K562 (cell line): ENCODE measurements around the gene APBA2. TPM values are rescaled to one million over a fixed set of nuclear protein-coding genes. Genes with fewer than 3 reads are reported as not detected.

Source experiments
- ATAC-seq: fragments of 200-7000 bp; cut with Tn5 transposase; 3 replicates; pipeline ENCODE4 v1.9.1; 2020; ENCODE audit warnings: moderate library complexity
- BruUV-seq: library from RNA; stranded (reverse); fragments of 400-500 nt; replicated peaks from 2 replicates; lab custom pipeline; 2021; lab: Mats Ljungman, UMichigan
- CTCF ChIA-PET: fragments of 300-600 bp; formaldehyde crosslinking; extraction: SDS; loops from one replicate; lab custom pipeline; 2021; ENCODE audit warnings: low intra/inter-chr PET ratio; lab: Yijun Ruan, JAX
- POLR2A ChIA-PET: fragments of 300-600, 350-650 bp; sonication (Branson Sonifier 250); formaldehyde crosslinking; extraction: SDS; loops from one replicate; lab custom pipeline; 2021; ENCODE audit warnings: antibody characterized with exemption, inconsistent platforms; lab: Yijun Ruan, JAX
- DNase-seq, 4 experiments: peaks; one replicate each; pipeline versions ENCODE4 v3.0.0 to v3.0.0-alpha.2; 2011 to 2018; ENCODE audit warnings: low spot score in 3 of 4, mixed read lengths in 3 of 4; ENCODE audit errors: extremely low read depth in 1 of 4
- FAIRE-seq: peaks from 2 replicates; lab custom pipeline; 2011; peaks lifted over from hg19 to GRCh38; lab: Jason Lieb, UNC
- H2AFZ ChIP-seq: 2 replicates; pipeline ENCODE4 v1.6.0; 2011; ENCODE audit warnings: low read depth, low read length, control low read depth, inconsistent platforms
- H3K27ac ChIP-seq: fragments of 200-600 bp; 3 replicates; pipeline ENCODE4 v1.8.0; 2011; ENCODE audit warnings: low read depth, mild to moderate bottlenecking, control low read depth, inconsistent platforms, low read length, moderate library complexity, mixed read lengths; ENCODE audit errors: extremely low read depth
- H3K27me3 ChIP-seq, 2 experiments: fragments of 300-600 bp in 1 of 2; 2 replicates in 1 of 2; 3 replicates in 1 of 2; pipeline versions ENCODE4 v1.6.0 to v1.8.0; 2011; ENCODE audit warnings: inconsistent platforms in 2 of 2, low read length in 2 of 2, mild to moderate bottlenecking in 1 of 2, mixed read lengths in 1 of 2, moderate library complexity in 1 of 2; ENCODE audit not compliant: control insufficient read depth in 2 of 2, insufficient read depth in 2 of 2
- H3K36me3 ChIP-seq: fragments of 300-600 bp; 3 replicates; pipeline ENCODE4 v1.8.0; 2011; ENCODE audit warnings: mild to moderate bottlenecking, low read length, inconsistent platforms; ENCODE audit not compliant: control insufficient read depth, insufficient read depth
- H3K4me1 ChIP-seq, 2 experiments: fragments of 200-600 bp in 1 of 2; replicated peaks in 1 of 2; 2 replicates in 1 of 2; 3 replicates in 1 of 2; pipeline versions ENCODE4 v1.5.1 to v1.8.0; 2011; ENCODE audit warnings: inconsistent platforms in 2 of 2, low read length in 2 of 2, mild to moderate bottlenecking in 1 of 2, mixed read lengths in 1 of 2, moderate library complexity in 1 of 2; ENCODE audit not compliant: control insufficient read depth in 2 of 2, insufficient read depth in 2 of 2
- H3K4me2 ChIP-seq: 2 replicates; pipeline ENCODE4 v1.6.1; 2011; ENCODE audit warnings: low read length, control low read depth, inconsistent platforms, mixed read lengths; ENCODE audit not compliant: insufficient read depth
- H3K4me3 ChIP-seq: fragments of 200-600 bp; sonication (generic), shearing (Covaris generic); 2 replicates; pipeline ENCODE4 v1.5.1; 2016; ENCODE audit warnings: control low read depth, inconsistent platforms
- H3K79me2 ChIP-seq: fragments of 200-600 bp; 3 replicates; pipeline ENCODE4 v1.8.0; 2011; ENCODE audit warnings: low read length, inconsistent platforms; ENCODE audit not compliant: control insufficient read depth, insufficient read depth
- H3K9ac ChIP-seq, 2 experiments: 2 replicates each; pipeline versions ENCODE4 v1.6.0 to v1.6.1; 2011; ENCODE audit warnings: low read depth in 2 of 2, low read length in 2 of 2, control low read depth in 1 of 2, inconsistent platforms in 1 of 2, mild to moderate bottlenecking in 1 of 2, mixed read lengths in 1 of 2; ENCODE audit not compliant: insufficient read depth in 1 of 2
- H3K9me1 ChIP-seq: one replicate; pipeline ENCODE4 v1.6.0; 2011; ENCODE audit warnings: inconsistent platforms, mild to moderate bottlenecking, low read length, moderate library complexity; ENCODE audit not compliant: control insufficient read depth, insufficient read depth
- H3K9me3 ChIP-seq: replicated peaks from 2 replicates; pipeline ENCODE4 v1.5.1; 2011; ENCODE audit warnings: low read depth, low read length, inconsistent platforms; ENCODE audit not compliant: control insufficient read depth, insufficient read depth
- H4K20me1 ChIP-seq: replicated peaks from 2 replicates; pipeline ENCODE4 v1.6.1; 2011; ENCODE audit warnings: low read length, inconsistent platforms, mixed read lengths; ENCODE audit not compliant: control insufficient read depth, insufficient read depth
- CAMTA2 ChIP-seq: fragments of 250-450 bp; sonication (Bioruptor Pico); conservative IDR thresholded peaks from 2 replicates; pipeline ENCODE4 v1.5.1; 2022
- CEBPB ChIP-seq: fragments of 450-650 bp; IDR thresholded peaks from 2 replicates; pipeline ENCODE4 v1.6.1; 2016; ENCODE audit warnings: missing genetic modification characterization, missing compliant biosample characterization
- SREBF1 ChIP-seq: fragments of 150-350 bp; IDR thresholded peaks from 2 replicates; pipeline ENCODE4 v1.6.1; 2014; ENCODE audit warnings: antibody characterized with exemption, low read depth, low read length, borderline replicate concordance
- USF2 ChIP-seq: sonication (generic); formaldehyde crosslinking; IDR thresholded peaks from 2 replicates; pipeline ENCODE4 v1.5.0; 2020; ENCODE audit warnings: missing genetic modification reagents
- ZNF12 ChIP-seq: sonication (generic); formaldehyde crosslinking; IDR thresholded peaks from 2 replicates; pipeline ENCODE4 v1.4.0; 2020; ENCODE audit warnings: mild to moderate bottlenecking, missing genetic modification reagents
- WGBS: fragments of 100-300 bp; shearing (Covaris generic); methylation state at CpG from one replicate; pipeline ENCODE4 v1.1.6; 2016; ENCODE audit warnings: low coverage, mixed read lengths; ENCODE audit not compliant: insufficient coverage; ENCODE audit errors: missing lambda C conversion rate; 5-methylcytosine and 5-hydroxymethylcytosine counted together
- in situ Hi-C: fragments of 300-500 bp; cut with MboI; formaldehyde crosslinking; loops from 4 replicates; pipeline ENCODE4 v1.15.0; 2018; ENCODE audit warnings: inconsistent platforms, mixed read lengths
- intact Hi-C: fragments of 100-400 bp; cut with micrococcal nuclease; formaldehyde crosslinking; loops from 2 replicates; pipeline ENCODE4 v1.14.2; 2022
- polyA plus RNA-seq, 8 experiments: library from polyadenylated mRNA; depleted of rRNA in 4 of 8; stranded (reverse) in 5 of 8; unstranded in 3 of 8; fragments of >200 nt; fragmentation: Nextera tagmentation in 2 of 8; fragmentation: Illumina TruSeq in 1 of 8; extraction: Ambion mirVana in 2 of 8; extraction: Trizol in 1 of 8; gene quantifications; 2 replicates each; pipeline versions ENCODE4 v1.2.1 to v1.2.3, GENCODE V29; 2011 to 2014; ENCODE audit warnings: inconsistent platforms in 1 of 8, missing spikeins in 1 of 8
- total RNA-seq, 7 experiments: library from RNA; depleted of rRNA in 6 of 7; stranded (reverse); fragments of >200 nt in 6 of 7; fragmentation: Illumina TruSeq in 2 of 7; extraction: Trizol in 2 of 7; gene quantifications; 2 replicates each; pipeline versions ENCODE4 v1.2.1 to v1.2.3, GENCODE V29; 2011 to 2021; ENCODE audit warnings: low replicate concordance in 1 of 7

Gene APBA2
- total and polyA plus RNA-seq, 9 of the 15 experiments (the other 6 are each of a cell fraction or from before 2014, with no cell fraction given): 0.24 to 40.9 (median 25.2) TPM

GRCh38 chr15:28868744-28869345 lies 16.9 kb upstream of the APBA2 start:
- H3K4me2 ChIP-seq: no peak overlapping the region
- H2AFZ ChIP-seq: no peak overlapping the region
- TF ChIP-seq SREBF1 (no peak), USF2 (CRISPR knock-in tag) (no peak), CEBPB (tag) (peak; percentile 74)
- TF ChIP-seq, all 486 proteins: peak for 1
- Histone ChIP-seq H3K27me3 (no peaks in the 10 kb centered on the region; a peak in 1 of 5 replicates), H3K79me2 (no peaks in the 10 kb centered on the region), H3K9ac (no peak overlapping the region), H3K36me3 (no peaks in the 10 kb centered on the region), H3K9me1 (no peaks in the 10 kb centered on the region), H3K27ac (no peak overlapping the region), H3K4me1 (no peaks in the 10 kb centered on the region), H4K20me1 (no peaks in the 10 kb centered on the region), H3K9me3 (no peaks in the 10 kb centered on the region), H3K4me3 (no peak overlapping the region)
- FAIRE-seq (no peak), DNase-seq (no peak), ATAC-seq (no peak)
- intact Hi-C loops: no loop called here
- BruUV-seq: no TSS peak
- ChIA-PET CTCF (no interaction called here), POLR2A (interaction anchor here (0.8 to 1.1 kb wide), 3 partner anchors 10 to 16 kb away, joined by 3 to 6 read pairs (median 3); no protein-coding TSS in a partner anchor)
- in situ Hi-C loops: no loop called here
- WGBS: 42% methylated on average over 8 of the region's 9 CpGs

GRCh38 chr15:28871168-28871567 lies 14.6 kb upstream of the APBA2 start:
- H3K27ac ChIP-seq: no peak overlapping the region
- ChIA-PET CTCF (no interaction called here), POLR2A (no interaction called here)
- no peak overlapping the region for H2AFZ ChIP-seq
- H3K36me3 ChIP-seq: no peaks in the 10 kb centered on the region
- H4K20me1 ChIP-seq: no peaks in the 10 kb centered on the region
- no peaks in the 10 kb centered on the region for H3K79me2 ChIP-seq
- H3K27me3 ChIP-seq: no peaks in the 10 kb centered on the region
- no peaks in the 10 kb centered on the region for H3K9me1 ChIP-seq
- H3K4me1 ChIP-seq: peaks cover 0 to 2% of the 10 kb centered on the region in 2 experiments; a peak in 1 of 5 replicates
- no TSS peak for BruUV-seq
- H3K4me2 ChIP-seq: no peak overlapping the region
- H3K9me3 ChIP-seq: no peaks in the 10 kb centered on the region
- FAIRE-seq (no peak), DNase-seq (no peak), ATAC-seq (no peak)
- TF ChIP-seq ZNF12 (CRISPR knock-in tag) (peak; percentile 95), CAMTA2 (no peak)
- H3K4me3 ChIP-seq: no peak overlapping the region
- in situ Hi-C loops: no loop called here
- no peak overlapping the region for H3K9ac ChIP-seq
- 56% methylated on average over 3 of the region's 3 CpGs for WGBS
- intact Hi-C loops: no loop called here
